Large intestine (tissue), 12 donors: Measurements from ENCODE around the gene PTOV1. TPM values are rescaled to one million over a fixed set of nuclear protein-coding genes. Genes with fewer than 3 reads are reported as not detected.
A peak's percentile ranks its signal among the peaks of the same experiment; 100 is the strongest.

Experiments
- DNase-seq, 2 donors: peaks; one replicate each; pipeline versions ENCODE4 v3.0.0 to v3.0.0-alpha.2; 2013
- H3K27ac ChIP-seq: one replicate; pipeline ENCODE4 v1.5.1; 2013; ENCODE audit warnings: low read length
- H3K27me3 ChIP-seq: 2 replicates; pipeline ENCODE4 v1.6.1; 2013; ENCODE audit warnings: low read length; ENCODE audit not compliant: control insufficient read depth, insufficient read depth
- H3K36me3 ChIP-seq: 2 replicates; pipeline ENCODE4 v1.6.1; 2013; ENCODE audit warnings: low read length; ENCODE audit not compliant: control insufficient read depth, insufficient read depth
- H3K4me1 ChIP-seq: one replicate; pipeline ENCODE4 v1.6.1; 2013; ENCODE audit warnings: low read length; ENCODE audit not compliant: control insufficient read depth, insufficient read depth
- H3K4me3 ChIP-seq: one replicate; pipeline ENCODE4 v1.5.1; 2013; ENCODE audit warnings: low read length
- H3K9me3 ChIP-seq: one replicate; pipeline ENCODE4 v1.6.1; 2013; ENCODE audit warnings: mild to moderate bottlenecking, low read depth, low read length, moderate library complexity; ENCODE audit not compliant: control insufficient read depth
- WGBS: methylation state at CpG from one replicate; pipeline ENCODE4 v1.1.5; 2013; ENCODE audit warnings: low lambda C conversion rate; ENCODE audit not compliant: insufficient coverage; 5-methylcytosine and 5-hydroxymethylcytosine counted together
- long read RNA-seq, 11 donors: transcript quantifications; one replicate each; lab custom pipeline, GENCODE V29; 2026
- polyA plus RNA-seq: library from polyadenylated mRNA; unstranded; fragments of 120-200 nt; gene quantifications from one replicate; pipeline ENCODE4 v1.2.1, GENCODE V29; 2013

PTOV1 gene
- polyA plus RNA-seq = 153 TPM
- long read RNA-seq, donor 1, transcript PTOV1-205 (1 exons, 1,880 nt) = minor isoform, 10 of 44 reads
- long read RNA-seq, donor 1, transcript PTOV1-212 (13 exons, 1,577 nt) = major isoform, 28 of 44 reads
- long read RNA-seq, donor 1, partial matches to known transcripts = 0 of 44 reads
- long read RNA-seq, donor 1, other reads (novel, unspliced or antisense) = 0 of 44 reads
- long read RNA-seq, donor 2, transcript PTOV1-205 (1 exons, 1,880 nt) = major isoform, 24 of 109 reads
- long read RNA-seq, donor 2, transcript PTOV1-212 (13 exons, 1,577 nt) = minor isoform, 18 of 109 reads
- long read RNA-seq, donor 2, transcript PTOV1-209 (8 exons, 1,716 nt) = minor isoform, 6 of 109 reads
- long read RNA-seq, donor 2, partial matches to known transcripts = 43 of 109 reads
- long read RNA-seq, donor 2, other reads (novel, unspliced or antisense) = 11 of 109 reads
- long read RNA-seq, donor 3, transcript PTOV1-212 (13 exons, 1,577 nt) = major isoform, 45 of 100 reads
- long read RNA-seq, donor 3, transcript PTOV1-205 (1 exons, 1,880 nt) = minor isoform, 23 of 100 reads
- long read RNA-seq, donor 3, transcript PTOV1-208 (2 exons, 327 nt) = minor isoform, 10 of 100 reads
- long read RNA-seq, donor 3, partial matches to known transcripts = 10 of 100 reads
- long read RNA-seq, donor 3, other reads (novel, unspliced or antisense) = 9 of 100 reads
- long read RNA-seq, donor 4, transcript PTOV1-205 (1 exons, 1,880 nt) = major isoform, 5 of 11 reads
- long read RNA-seq, donor 4, transcript PTOV1-212 (13 exons, 1,577 nt) = major isoform, 5 of 11 reads
- long read RNA-seq, donor 4, partial matches to known transcripts = 0 of 11 reads
- long read RNA-seq, donor 4, other reads (novel, unspliced or antisense) = 0 of 11 reads
- long read RNA-seq, donor 5, transcript PTOV1-205 (1 exons, 1,880 nt) = minor isoform, 10 of 32 reads
- long read RNA-seq, donor 5, transcript PTOV1-212 (13 exons, 1,577 nt) = major isoform, 18 of 32 reads
- long read RNA-seq, donor 5, partial matches to known transcripts = 0 of 32 reads
- long read RNA-seq, donor 5, other reads (novel, unspliced or antisense) = 0 of 32 reads
- long read RNA-seq, donor 6, transcript PTOV1-208 (2 exons, 327 nt) = minor isoform, 10 of 70 reads
- long read RNA-seq, donor 6, transcript PTOV1-205 (1 exons, 1,880 nt) = minor isoform, 20 of 70 reads
- long read RNA-seq, donor 6, transcript PTOV1-212 (13 exons, 1,577 nt) = major isoform, 28 of 70 reads
- long read RNA-seq, donor 6, partial matches to known transcripts = 6 of 70 reads
- long read RNA-seq, donor 6, other reads (novel, unspliced or antisense) = 0 of 70 reads
- long read RNA-seq, donor 7, transcript PTOV1-212 (13 exons, 1,577 nt) = minor isoform, 22 of 53 reads
- long read RNA-seq, donor 7, transcript PTOV1-205 (1 exons, 1,880 nt) = major isoform, 24 of 53 reads
- long read RNA-seq, donor 7, partial matches to known transcripts = 0 of 53 reads
- long read RNA-seq, donor 7, other reads (novel, unspliced or antisense) = 0 of 53 reads
- long read RNA-seq, donor 8, transcript PTOV1-208 (2 exons, 327 nt) = minor isoform, 8 of 82 reads
- long read RNA-seq, donor 8, transcript PTOV1-212 (13 exons, 1,577 nt) = major isoform, 32 of 82 reads
- long read RNA-seq, donor 8, transcript PTOV1-205 (1 exons, 1,880 nt) = minor isoform, 27 of 82 reads
- long read RNA-seq, donor 8, partial matches to known transcripts = 7 of 82 reads
- long read RNA-seq, donor 8, other reads (novel, unspliced or antisense) = 0 of 82 reads
- long read RNA-seq, donor 9, transcript PTOV1-212 (13 exons, 1,577 nt) = major isoform, 13 of 40 reads
- long read RNA-seq, donor 9, transcript PTOV1-205 (1 exons, 1,880 nt) = minor isoform, 12 of 40 reads
- long read RNA-seq, donor 9, transcript PTOV1-208 (2 exons, 327 nt) = minor isoform, 6 of 40 reads
- long read RNA-seq, donor 9, partial matches to known transcripts = 5 of 40 reads
- long read RNA-seq, donor 9, other reads (novel, unspliced or antisense) = 0 of 40 reads
- long read RNA-seq, donor 10, transcript PTOV1-212 (13 exons, 1,577 nt) = major isoform, 26 of 78 reads
- long read RNA-seq, donor 10, transcript PTOV1-205 (1 exons, 1,880 nt) = minor isoform, 17 of 78 reads
- long read RNA-seq, donor 10, transcript PTOV1-208 (2 exons, 327 nt) = minor isoform, 9 of 78 reads
- long read RNA-seq, donor 10, partial matches to known transcripts = 5 of 78 reads
- long read RNA-seq, donor 10, other reads (novel, unspliced or antisense) = 14 of 78 reads
- long read RNA-seq, donor 11, transcript PTOV1-212 (13 exons, 1,577 nt) = major isoform, 27 of 37 reads
- long read RNA-seq, donor 11, transcript PTOV1-208 (2 exons, 327 nt) = minor isoform, 5 of 37 reads
- long read RNA-seq, donor 11, transcript PTOV1-205 (1 exons, 1,880 nt) = minor isoform, 5 of 37 reads
- long read RNA-seq, donor 11, partial matches to known transcripts = 0 of 37 reads
- long read RNA-seq, donor 11, other reads (novel, unspliced or antisense) = 0 of 37 reads

GRCh38 chr19:49850487-49851342 lies at the start of gene PTOV1:
Gene PTOV1 (plus strand): TSS chr19:49851159.
- no CpG with 5 or more reads among the region's 98 CpGs for WGBS
- DNase-seq = peak; percentile 85 to 91
- peaks cover 3% of the 10 kb centered on the region for H3K9me3 ChIP-seq

GRCh38 chr19:49801401-49801888 lies 49.5 kb upstream of the PTOV1 start:
- Histone ChIP-seq H3K4me1 (peaks cover 14% of the 10 kb centered on the region), H3K36me3 (peaks cover 58% of the 10 kb centered on the region), H3K9me3 (peaks cover 3% of the 10 kb centered on the region), H3K4me3 (peak overlapping the region; percentile 47), H3K27ac (no peak overlapping the region), H3K27me3 (no peaks in the 10 kb centered on the region)
- DNase-seq = no peak
- no CpG with 5 or more reads among the region's 32 CpGs for WGBS

More at GRCh38 chr19:49850487-49851342, at the start of gene PTOV1:
- no peaks in the 10 kb centered on the region for H3K27me3 ChIP-seq
- peaks cover 14% of the 10 kb centered on the region for H3K36me3 ChIP-seq
- peak within 1 kb of the TSS; percentile 100 for H3K27ac ChIP-seq
- H3K4me1 ChIP-seq = peaks cover 10% of the 10 kb centered on the region
- H3K4me3 ChIP-seq = peak within 1 kb of the TSS; percentile 98

GRCh38 chr19:49801966-49802661 lies 48.8 kb upstream of the PTOV1 start:
- no peaks in the 10 kb centered on the region for H3K27me3 ChIP-seq
- H3K36me3 ChIP-seq = peaks cover 53% of the 10 kb centered on the region
- H3K9me3 ChIP-seq = peaks cover 3% of the 10 kb centered on the region
- H3K4me1 ChIP-seq = peaks cover 16% of the 10 kb centered on the region
- WGBS = 0% methylated on average over 1 of the region's 38 CpGs
- peak; percentile 58 to 82 for DNase-seq
- H3K27ac ChIP-seq = peak overlapping the region; percentile 31
- peak overlapping the region; percentile 47 for H3K4me3 ChIP-seq

GRCh38 chr19:49802836-49803528 lies 48.0 kb upstream of the PTOV1 start:
- WGBS = no CpG with 5 or more reads among the region's 24 CpGs
- Histone ChIP-seq H3K4me3 (peak overlapping the region; percentile 47), H3K9me3 (peaks cover 3% of the 10 kb centered on the region), H3K27me3 (no peaks in the 10 kb centered on the region), H3K27ac (no peak overlapping the region), H3K4me1 (peaks cover 16% of the 10 kb centered on the region), H3K36me3 (peaks cover 55% of the 10 kb centered on the region)
- no peak for DNase-seq

- Histone ChIP-seq H3K27me3 (no peaks in the 10 kb centered on the region), H3K27ac (no peak overlapping the region), H3K4me1 (peaks cover 20% of the 10 kb centered on the region), H3K9me3 (peaks cover 3% of the 10 kb centered on the region), H3K4me3 (no peak overlapping the region), H3K36me3 (peaks cover 50% of the 10 kb centered on the region)
- DNase-seq = no peak
- 100% methylated on average over 2 of the region's 6 CpGs for WGBS
Measured at GRCh38 chr19:49803529-49803856, 47.5 kb upstream of the PTOV1 start.

DNA sequence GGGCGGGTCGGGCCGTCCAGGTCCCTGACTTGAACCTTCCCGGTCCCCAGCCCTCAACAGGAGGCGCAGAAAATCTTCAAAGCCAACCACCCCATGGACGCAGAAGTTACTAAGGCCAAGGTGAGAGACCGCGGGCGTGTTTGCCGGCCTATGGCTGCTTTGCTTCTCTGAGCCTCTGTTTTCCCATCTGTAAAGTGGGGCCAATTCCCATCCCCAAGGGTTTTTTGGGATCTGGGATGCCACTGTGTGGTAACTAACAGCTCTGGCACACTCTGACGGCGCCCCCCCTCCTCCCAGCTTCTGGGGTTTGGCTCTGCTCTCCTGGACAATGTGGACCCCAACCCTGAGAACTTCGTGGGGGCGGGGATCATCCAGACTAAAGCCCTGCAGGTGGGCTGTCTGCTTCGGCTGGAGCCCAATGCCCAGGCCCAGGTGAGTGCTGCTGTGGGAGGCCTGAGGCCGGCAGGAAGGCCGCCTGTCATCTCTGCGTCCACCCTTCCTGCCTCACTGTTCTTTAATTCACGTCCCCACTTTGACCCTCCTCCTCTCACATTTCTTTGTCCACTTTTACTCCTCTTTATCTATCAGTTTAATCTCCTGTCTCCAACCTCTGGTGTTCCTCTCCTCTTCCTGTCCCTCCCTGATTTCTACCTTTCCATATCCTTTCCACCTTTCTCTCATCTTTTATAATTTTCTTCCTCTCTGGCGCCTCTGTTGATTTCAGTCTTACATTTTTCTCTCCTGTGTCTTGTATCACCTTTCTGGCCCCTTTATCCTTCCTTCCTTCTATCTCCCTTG lies 44.9 kb upstream of the PTOV1 start:
- H3K27ac ChIP-seq = peak overlapping the region; percentile 63
- peaks cover 25% of the 10 kb centered on the region for H3K36me3 ChIP-seq
- H3K4me3 ChIP-seq = peak overlapping the region; percentile 32
- peaks cover 3% of the 10 kb centered on the region for H3K9me3 ChIP-seq
- peaks cover 32% of the 10 kb centered on the region for H3K4me1 ChIP-seq
- H3K27me3 ChIP-seq = no peaks in the 10 kb centered on the region
- 95% methylated on average over 4 of the region's 20 CpGs for WGBS
- no peak for DNase-seq

DNA sequence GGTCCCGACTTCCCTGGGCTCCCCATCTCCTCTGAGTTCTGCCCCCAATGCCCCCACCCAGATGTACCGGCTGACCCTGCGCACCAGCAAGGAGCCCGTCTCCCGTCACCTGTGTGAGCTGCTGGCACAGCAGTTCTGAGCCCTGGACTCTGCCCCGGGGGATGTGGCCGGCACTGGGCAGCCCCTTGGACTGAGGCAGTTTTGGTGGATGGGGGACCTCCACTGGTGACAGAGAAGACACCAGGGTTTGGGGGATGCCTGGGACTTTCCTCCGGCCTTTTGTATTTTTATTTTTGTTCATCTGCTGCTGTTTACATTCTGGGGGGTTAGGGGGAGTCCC lies 44.4 kb upstream of the PTOV1 start:
- Histone ChIP-seq H3K27me3 (no peaks in the 10 kb centered on the region), H3K27ac (peak overlapping the region; percentile 63), H3K4me1 (peaks cover 32% of the 10 kb centered on the region), H3K36me3 (peaks cover 24% of the 10 kb centered on the region), H3K4me3 (no peak overlapping the region), H3K9me3 (peaks cover 3% of the 10 kb centered on the region)
- 80% methylated on average over 1 of the region's 8 CpGs for WGBS
- DNase-seq = peak; percentile 43 to 64
